Activated T-helper 1 cell treated with anti-CD3 and anti-CD28 coated beads, Interleukin-12 subunit alpha, Interleukin-12 subunit beta, Interleukin-2, Interleukin-4 antibody, amounts not matched to agents 30 ng/mL and 10 ng/mL and 1 ng/mL, durations not matched to agents 14 hours and 24 hours and 36 hours (primary cell): ENCODE measurements around the gene ZFY. TPM values are rescaled to one million over a fixed set of nuclear protein-coding genes. Genes with fewer than 3 reads are reported as not detected.
A peak's percentile ranks its signal among the peaks of the same experiment; 100 is the strongest.

Experiments
- DNase-seq: peaks from one replicate; pipeline ENCODE4 v3.0.0; 2021; ENCODE audit warnings: low spot score
- H3K27ac Mint-ChIP-seq: one replicate; pipeline ENCODE4 v1.8.0; 2021; ENCODE audit warnings: mild to moderate bottlenecking, mixed read lengths
- H3K27me3 Mint-ChIP-seq: one replicate; pipeline ENCODE4 v1.8.0; 2022; ENCODE audit warnings: mild to moderate bottlenecking, moderate library complexity, mixed read lengths; ENCODE audit not compliant: insufficient read depth
- H3K36me3 Mint-ChIP-seq: one replicate; pipeline ENCODE4 v1.8.0; 2021; ENCODE audit warnings: low read depth, mixed read lengths
- H3K4me1 Mint-ChIP-seq: one replicate; pipeline ENCODE4 v1.8.0; 2021; ENCODE audit warnings: low read depth, mixed read lengths
- H3K4me3 Mint-ChIP-seq: one replicate; pipeline ENCODE4 v1.8.0; 2021; ENCODE audit warnings: mild to moderate bottlenecking, moderate library complexity, mixed read lengths
- H3K9me3 Mint-ChIP-seq: one replicate; pipeline ENCODE4 v1.8.0; 2021; ENCODE audit warnings: mixed read lengths
- intact Hi-C: fragments of 100-400 bp; cut with micrococcal nuclease; formaldehyde crosslinking; loops from one replicate; pipeline ENCODE4 v1.15.1; 2024
- total RNA-seq: library from RNA; stranded (reverse); gene quantifications from 2 replicates; pipeline ENCODE4 v1.2.3, GENCODE V29; 2022

Gene ZFY
- total RNA-seq, 1 donor from 2014 or later: 19.5 TPM

- H3K36me3 Mint-ChIP-seq: peaks cover 14% of the 10 kb centered on the region
- peaks cover 33% of the 10 kb centered on the region for H3K4me1 Mint-ChIP-seq
- no peaks in the 10 kb centered on the region for H3K9me3 Mint-ChIP-seq
- intact Hi-C loops: loop anchor here (1.0 kb wide), 1 partner anchor 12 kb away; no protein-coding TSS in a partner anchor
- DNase-seq: no peak
- H3K4me3 Mint-ChIP-seq: no peak overlapping the region
- H3K27me3 Mint-ChIP-seq: no peaks in the 10 kb centered on the region
- peak overlapping the region; percentile 23 for H3K27ac Mint-ChIP-seq
Observed at GRCh38 chrY:2949590-2950252, 14.5 kb downstream of the ZFY start.

- H3K9me3 Mint-ChIP-seq: no peaks in the 10 kb centered on the region
- no peak overlapping the region for H3K27ac Mint-ChIP-seq
- H3K36me3 Mint-ChIP-seq: peaks cover 20% of the 10 kb centered on the region
Observed at GRCh38 chrY:2950655-2951054, 15.5 kb downstream of the ZFY start.

GRCh38 chrY:2952912-2953311, 17.7 kb downstream of the ZFY start:
- peaks cover 25% of the 10 kb centered on the region for H3K4me1 Mint-ChIP-seq

More at GRCh38 chrY:2950655-2951054, 15.5 kb downstream of the ZFY start:
- no peak for DNase-seq
- intact Hi-C loops: no loop called here
- Mint-ChIP-seq H3K4me3 (no peak overlapping the region), H3K4me1 (peaks cover 33% of the 10 kb centered on the region), H3K27me3 (no peaks in the 10 kb centered on the region)

GRCh38 chrY:2954735-2955134, 19.6 kb downstream of the ZFY start:
- Mint-ChIP-seq H3K4me1 (peaks cover 14% of the 10 kb centered on the region), H3K27me3 (no peaks in the 10 kb centered on the region), H3K27ac (no peak overlapping the region), H3K36me3 (peaks cover 25% of the 10 kb centered on the region), H3K4me3 (no peak overlapping the region), H3K9me3 (no peaks in the 10 kb centered on the region)
- intact Hi-C loops: loop anchor here (5.0 kb wide), 1 partner anchor 48 kb away; no protein-coding TSS in a partner anchor
- no peak for DNase-seq

More at GRCh38 chrY:2952912-2953311, 17.7 kb downstream of the ZFY start:
- intact Hi-C loops: no loop called here
- H3K9me3 Mint-ChIP-seq: no peaks in the 10 kb centered on the region
- no peaks in the 10 kb centered on the region for H3K27me3 Mint-ChIP-seq
- no peak overlapping the region for H3K27ac Mint-ChIP-seq
- no peak overlapping the region for H3K4me3 Mint-ChIP-seq
- peaks cover 21% of the 10 kb centered on the region for H3K36me3 Mint-ChIP-seq
- no peak for DNase-seq

- DNase-seq: no peak
- Mint-ChIP-seq H3K4me1 (peaks cover 11% of the 10 kb centered on the region), H3K9me3 (no peaks in the 10 kb centered on the region), H3K27ac (no peak overlapping the region), H3K4me3 (no peak overlapping the region), H3K36me3 (peaks cover 27% of the 10 kb centered on the region), H3K27me3 (no peaks in the 10 kb centered on the region)
- intact Hi-C loops: loop anchor here (5.0 kb wide), 1 partner anchor 47 kb away; no protein-coding TSS in a partner anchor
Observed at GRCh38 chrY:2955561-2955960, 20.4 kb downstream of the ZFY start.

- no peak for DNase-seq
- Mint-ChIP-seq H3K27me3 (no peaks in the 10 kb centered on the region), H3K36me3 (peaks cover 12% of the 10 kb centered on the region), H3K27ac (no peak overlapping the region), H3K4me3 (no peak overlapping the region), H3K9me3 (no peaks in the 10 kb centered on the region), H3K4me1 (no peaks in the 10 kb centered on the region)
- intact Hi-C loops: no loop called here
Observed at GRCh38 chrY:2962061-2962460, 26.9 kb downstream of the ZFY start.

GRCh38 chrY:2964814-2965213, 29.6 kb downstream of the ZFY start:
- H3K9me3 Mint-ChIP-seq: no peaks in the 10 kb centered on the region
- intact Hi-C loops: no loop called here
- no peaks in the 10 kb centered on the region for H3K27me3 Mint-ChIP-seq

GRCh38 chrY:2965629-2966028, 30.4 kb downstream of the ZFY start:
- H3K27ac Mint-ChIP-seq: no peak overlapping the region
- peaks cover 12% of the 10 kb centered on the region for H3K36me3 Mint-ChIP-seq
- H3K27me3 Mint-ChIP-seq: no peaks in the 10 kb centered on the region
- H3K4me1 Mint-ChIP-seq: peaks cover 11% of the 10 kb centered on the region
- H3K9me3 Mint-ChIP-seq: no peaks in the 10 kb centered on the region
- DNase-seq: no peak
- H3K4me3 Mint-ChIP-seq: no peak overlapping the region
- intact Hi-C loops: no loop called here

More at GRCh38 chrY:2964814-2965213, 29.6 kb downstream of the ZFY start:
- no peak for DNase-seq
- no peak overlapping the region for H3K4me3 Mint-ChIP-seq
- no peak overlapping the region for H3K27ac Mint-ChIP-seq
- peaks cover 13% of the 10 kb centered on the region for H3K36me3 Mint-ChIP-seq
- H3K4me1 Mint-ChIP-seq: peaks cover 10% of the 10 kb centered on the region

GRCh38 chrY:2969561-2969960, 34.4 kb downstream of the ZFY start:
- no peak for DNase-seq
- intact Hi-C loops: no loop called here
- Mint-ChIP-seq H3K4me1 (peaks cover 17% of the 10 kb centered on the region), H3K27me3 (no peaks in the 10 kb centered on the region), H3K9me3 (no peaks in the 10 kb centered on the region), H3K4me3 (no peak overlapping the region), H3K36me3 (peaks cover 8% of the 10 kb centered on the region), H3K27ac (no peak overlapping the region)

- peaks cover 17% of the 10 kb centered on the region for H3K4me1 Mint-ChIP-seq
- intact Hi-C loops: no loop called here
- DNase-seq: no peak
- no peaks in the 10 kb centered on the region for H3K27me3 Mint-ChIP-seq
- H3K36me3 Mint-ChIP-seq: peaks cover 16% of the 10 kb centered on the region
- H3K4me3 Mint-ChIP-seq: no peak overlapping the region
- no peak overlapping the region for H3K27ac Mint-ChIP-seq
- H3K9me3 Mint-ChIP-seq: no peaks in the 10 kb centered on the region
Observed at GRCh38 chrY:2972708-2973107, 37.5 kb downstream of the ZFY start.

- Mint-ChIP-seq H3K27me3 (no peaks in the 10 kb centered on the region), H3K27ac (no peak overlapping the region), H3K4me3 (no peak overlapping the region), H3K4me1 (peaks cover 17% of the 10 kb centered on the region), H3K9me3 (no peaks in the 10 kb centered on the region), H3K36me3 (peaks cover 16% of the 10 kb centered on the region)
- intact Hi-C loops: no loop called here
- no peak for DNase-seq
Observed at GRCh38 chrY:2973110-2973751, 38.0 kb downstream of the ZFY start.

GRCh38 chrY:2979283-2979682, 44.1 kb downstream of the ZFY start:
- no peaks in the 10 kb centered on the region for H3K4me1 Mint-ChIP-seq
- no peak for DNase-seq
- intact Hi-C loops: no loop called here
- H3K36me3 Mint-ChIP-seq: peaks cover 20% of the 10 kb centered on the region
- H3K9me3 Mint-ChIP-seq: no peaks in the 10 kb centered on the region
- no peak overlapping the region for H3K27ac Mint-ChIP-seq
- no peaks in the 10 kb centered on the region for H3K27me3 Mint-ChIP-seq
- no peak overlapping the region for H3K4me3 Mint-ChIP-seq

GRCh38 chrY:2984491-2984890, 49.3 kb downstream of the ZFY start:
- no peak overlapping the region for H3K4me3 Mint-ChIP-seq
- no peaks in the 10 kb centered on the region for H3K4me1 Mint-ChIP-seq
- no peak for DNase-seq
- no peaks in the 10 kb centered on the region for H3K9me3 Mint-ChIP-seq
- H3K27me3 Mint-ChIP-seq: no peaks in the 10 kb centered on the region
- intact Hi-C loops: no loop called here
- H3K36me3 Mint-ChIP-seq: peaks cover 5% of the 10 kb centered on the region
- no peak overlapping the region for H3K27ac Mint-ChIP-seq
